Left ventricle myocardium inferior (tissue), 1 donor: ENCODE data around the gene MYO6. TPM values are rescaled to one million over a fixed set of nuclear protein-coding genes. Genes with fewer than 3 reads are reported as not detected.

Experiments used
- DNase-seq: peaks from one replicate; pipeline ENCODE4 v3.0.0-alpha.2; 2020
- H3K27ac ChIP-seq: fragments of 200-600 bp; replicated peaks from 2 replicates; pipeline ENCODE4 v1.8.0; 2021
- H3K27me3 ChIP-seq: fragments of 200-600 bp; 2 replicates; pipeline ENCODE4 v1.8.0; 2021; ENCODE audit warnings: low read depth
- H3K36me3 ChIP-seq: fragments of 200-600 bp; 2 replicates; pipeline ENCODE4 v1.8.0; 2021
- H3K4me1 ChIP-seq: fragments of 200-600 bp; 2 replicates; pipeline ENCODE4 v1.8.0; 2021
- H3K4me3 ChIP-seq: fragments of 200-600 bp; 2 replicates; pipeline ENCODE4 v1.8.0; 2021; ENCODE audit warnings: mild to moderate bottlenecking, moderate library complexity
- H3K9me3 ChIP-seq: fragments of 200-600 bp; replicated peaks from 2 replicates; pipeline ENCODE4 v1.8.0; 2021
- intact Hi-C: fragments of 100-400 bp; cut with micrococcal nuclease; formaldehyde crosslinking; loops from one replicate; pipeline ENCODE4 v1.11.0; 2022
- total RNA-seq: library from RNA; stranded (reverse); fragmentation: NEBNext Ultra II Directional; extraction: Animal tissue kit (Norgen Biotek cat#: 25700); gene quantifications from one replicate; pipeline ENCODE4 v1.2.1, GENCODE V29; 2021
- TF ChIP-seq, protein P1 (sequence below): fragments of 200-600 bp; IDR thresholded peaks from 2 replicates; pipeline ENCODE4 v1.8.0; 2021; ENCODE audit warnings: antibody characterized with exemption, mild to moderate bottlenecking, borderline replicate concordance
- donor health status: DM: no; HTN: yes; CAD: no; lungs with severe emphysema.

Gene MYO6
- total RNA-seq, 1 donor from 2014 or later, result 5.0 TPM

DNA sequence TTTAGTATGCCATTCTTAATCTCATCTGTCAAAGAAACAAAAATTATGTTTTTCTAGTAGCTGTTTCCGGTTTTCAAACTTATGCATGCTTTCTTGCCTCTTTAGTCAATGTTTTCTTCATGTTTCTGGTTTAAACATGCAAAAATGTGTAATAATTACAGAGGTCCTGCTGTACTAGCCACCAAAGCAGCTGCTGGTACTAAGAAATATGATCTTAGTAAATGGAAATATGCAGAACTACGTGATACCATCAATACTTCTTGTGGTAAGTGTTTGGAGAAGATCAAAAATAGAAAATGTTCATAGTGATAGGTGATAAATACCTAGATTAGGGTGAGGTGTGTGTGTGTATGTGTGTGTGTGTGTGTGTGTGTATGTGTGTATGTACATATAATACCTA is 158.4 kb downstream of the MYO6 start:
- no peak for DNase-seq
- Histone ChIP-seq H3K27ac (no peak overlapping the region), H3K27me3 (no peaks in the 10 kb centered on the region), H3K9me3 (no peaks in the 10 kb centered on the region), H3K36me3 (peaks cover 18% of the 10 kb centered on the region), H3K4me1 (no peaks in the 10 kb centered on the region), H3K4me3 (no peak overlapping the region)
- TF ChIP-seq, protein P1, sequence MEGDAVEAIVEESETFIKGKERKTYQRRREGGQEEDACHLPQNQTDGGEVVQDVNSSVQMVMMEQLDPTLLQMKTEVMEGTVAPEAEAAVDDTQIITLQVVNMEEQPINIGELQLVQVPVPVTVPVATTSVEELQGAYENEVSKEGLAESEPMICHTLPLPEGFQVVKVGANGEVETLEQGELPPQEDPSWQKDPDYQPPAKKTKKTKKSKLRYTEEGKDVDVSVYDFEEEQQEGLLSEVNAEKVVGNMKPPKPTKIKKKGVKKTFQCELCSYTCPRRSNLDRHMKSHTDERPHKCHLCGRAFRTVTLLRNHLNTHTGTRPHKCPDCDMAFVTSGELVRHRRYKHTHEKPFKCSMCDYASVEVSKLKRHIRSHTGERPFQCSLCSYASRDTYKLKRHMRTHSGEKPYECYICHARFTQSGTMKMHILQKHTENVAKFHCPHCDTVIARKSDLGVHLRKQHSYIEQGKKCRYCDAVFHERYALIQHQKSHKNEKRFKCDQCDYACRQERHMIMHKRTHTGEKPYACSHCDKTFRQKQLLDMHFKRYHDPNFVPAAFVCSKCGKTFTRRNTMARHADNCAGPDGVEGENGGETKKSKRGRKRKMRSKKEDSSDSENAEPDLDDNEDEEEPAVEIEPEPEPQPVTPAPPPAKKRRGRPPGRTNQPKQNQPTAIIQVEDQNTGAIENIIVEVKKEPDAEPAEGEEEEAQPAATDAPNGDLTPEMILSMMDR, result no peak
- intact Hi-C loops, result no loop called here

GRCh38 chr6:75913040-75913439 is 164.0 kb downstream of the MYO6 start:
- TF ChIP-seq, protein P1, result no peak
- H3K4me1 ChIP-seq, result no peaks in the 10 kb centered on the region
- intact Hi-C loops, result no loop called here
- H3K36me3 ChIP-seq, result peaks cover 52% of the 10 kb centered on the region
- H3K27me3 ChIP-seq, result no peaks in the 10 kb centered on the region
- no peaks in the 10 kb centered on the region for H3K9me3 ChIP-seq
- H3K27ac ChIP-seq, result no peak overlapping the region
- DNase-seq, result no peak
- H3K4me3 ChIP-seq, result no peak overlapping the region

DNA sequence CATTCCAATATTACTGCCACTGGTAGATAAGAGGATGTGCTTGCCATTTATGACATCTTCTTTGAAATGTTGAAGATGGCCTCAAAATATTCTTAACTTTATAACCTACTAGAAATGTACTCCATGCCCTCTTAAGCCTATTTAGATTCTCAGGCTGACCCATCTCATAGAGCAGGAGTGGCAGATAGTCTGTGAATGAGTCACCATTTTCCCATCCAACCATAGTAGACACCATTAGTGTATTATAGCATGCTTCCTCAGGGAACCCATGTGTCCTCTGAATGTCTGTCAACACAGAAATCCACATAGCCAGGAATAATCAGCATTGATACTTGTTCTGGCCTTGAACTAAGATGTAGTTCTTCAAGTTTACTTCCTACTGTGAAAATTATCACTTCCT is 173.2 kb downstream of the MYO6 start:
- Histone ChIP-seq H3K36me3 (peaks cover 28% of the 10 kb centered on the region), H3K27ac (no peak overlapping the region), H3K4me3 (no peak overlapping the region), H3K27me3 (no peaks in the 10 kb centered on the region), H3K4me1 (no peaks in the 10 kb centered on the region), H3K9me3 (no peaks in the 10 kb centered on the region)
- TF ChIP-seq, protein P1, result no peak
- no peak for DNase-seq
- intact Hi-C loops, result no loop called here

DNA sequence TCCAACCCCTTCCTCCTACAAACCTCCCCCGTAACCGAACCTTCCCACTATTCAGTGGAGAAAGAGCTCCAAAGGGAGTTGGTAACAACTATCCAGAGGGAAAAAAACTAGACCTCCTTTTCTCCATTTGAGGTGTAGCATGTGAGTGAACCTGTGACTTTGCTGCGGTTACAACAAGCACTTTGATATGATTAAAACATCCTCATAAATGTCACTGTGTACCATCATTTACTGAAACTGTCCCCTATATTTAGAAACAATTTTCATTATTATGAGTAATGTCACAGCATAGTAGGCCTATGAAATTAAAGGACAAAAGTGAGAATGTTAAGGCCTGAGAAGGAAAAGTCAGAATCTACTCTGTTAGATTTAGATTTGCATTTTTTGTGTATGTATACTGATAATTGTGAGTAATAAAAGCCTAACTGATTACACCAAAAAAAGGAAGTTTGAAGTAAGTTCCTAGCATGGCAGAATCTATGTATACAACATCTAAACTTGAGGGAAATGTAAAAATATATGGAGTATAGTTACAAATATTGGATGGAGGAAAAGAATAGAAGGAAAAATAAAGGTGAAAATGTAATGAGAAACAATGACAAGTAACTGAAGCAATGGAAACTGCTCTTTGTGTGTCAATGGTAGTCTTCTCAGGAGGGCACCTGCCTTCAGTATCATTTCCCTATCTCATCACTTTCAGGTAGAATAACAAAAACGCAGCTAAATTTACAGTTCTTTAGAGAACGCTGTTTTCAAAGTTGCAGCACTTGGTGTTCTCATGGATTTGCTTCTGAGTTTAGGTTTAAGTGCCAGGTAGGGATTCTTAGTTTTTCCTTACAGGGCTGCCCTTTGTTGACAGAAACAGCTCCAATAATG is 177.5 kb downstream of the MYO6 start:
- DNase-seq, result no peak
- Histone ChIP-seq H3K4me1 (no peaks in the 10 kb centered on the region), H3K9me3 (no peaks in the 10 kb centered on the region), H3K4me3 (no peak overlapping the region), H3K27me3 (no peaks in the 10 kb centered on the region), H3K27ac (no peak overlapping the region), H3K36me3 (no peaks in the 10 kb centered on the region)
- intact Hi-C loops, result no loop called here
- TF ChIP-seq, protein P1, result no peak

DNA sequence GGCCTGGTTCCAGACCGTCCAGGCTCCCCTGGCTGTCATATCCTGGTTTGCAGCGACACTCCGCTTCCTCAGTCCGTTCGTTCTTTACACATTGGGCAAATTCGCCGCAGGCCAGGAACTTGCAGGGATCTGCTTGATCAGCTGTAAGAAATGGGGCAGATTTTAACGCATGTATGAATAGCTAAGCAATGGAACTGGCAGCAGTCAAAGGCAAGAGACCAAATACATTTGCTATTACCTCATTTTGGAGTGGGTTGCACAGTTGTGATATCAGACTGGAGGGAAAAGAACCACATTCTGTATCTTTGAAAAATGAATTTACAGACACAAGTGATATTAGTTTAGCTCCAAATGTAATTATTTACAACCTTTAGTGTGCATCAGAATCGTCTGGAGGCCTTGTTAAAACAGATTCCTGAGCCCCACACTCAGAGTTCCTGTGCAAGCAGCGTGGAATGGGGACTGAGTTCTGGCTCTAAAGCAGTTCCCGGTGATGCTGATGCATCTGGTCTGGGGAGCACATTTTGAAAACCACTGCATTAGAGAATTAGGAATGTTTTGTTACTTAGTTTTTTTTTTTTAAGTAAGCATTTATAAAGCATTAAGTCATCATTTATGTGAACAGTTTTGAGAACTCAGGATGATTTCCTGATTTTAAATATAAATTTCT is 182.1 kb downstream of the MYO6 start:
- Histone ChIP-seq H3K36me3 (no peaks in the 10 kb centered on the region), H3K4me1 (peaks cover 5% of the 10 kb centered on the region), H3K9me3 (no peaks in the 10 kb centered on the region), H3K27ac (no peak overlapping the region), H3K27me3 (no peaks in the 10 kb centered on the region), H3K4me3 (no peak overlapping the region)
- intact Hi-C loops, result loop anchor here (10.0 kb wide), 1 partner anchor 1524 kb away; no protein-coding TSS in a partner anchor
- TF ChIP-seq, protein P1, result no peak
- DNase-seq, result no peak
